Suprapubic skin (tissue), 4 donors: ENCODE measurements around the gene ABLIM2. TPM values are rescaled to one million over a fixed set of nuclear protein-coding genes. Genes with fewer than 3 reads are reported as not detected.

ENCODE experiments used
- DNase-seq, 2 donors: peaks; one replicate each; pipeline ENCODE4 v3.0.0-alpha.2; 2019; ENCODE audit warnings: low spot score in 2 of 2
- H3K27ac ChIP-seq: fragments of 200-600 bp; sonication (generic); one replicate; pipeline ENCODE4 v1.5.1; 2019
- H3K27me3 ChIP-seq: fragments of 200-600 bp; sonication (generic); one replicate; pipeline ENCODE4 v1.5.1; 2019
- H3K36me3 ChIP-seq: fragments of 200-600 bp; sonication (generic); one replicate; pipeline ENCODE4 v1.5.1; 2019
- H3K4me1 ChIP-seq: fragments of 200-600 bp; sonication (generic); one replicate; pipeline ENCODE4 v1.5.1; 2019
- H3K4me3 ChIP-seq: fragments of 200-600 bp; sonication (generic); one replicate; pipeline ENCODE4 v1.5.1; 2019; ENCODE audit warnings: mild to moderate bottlenecking
- H3K9me3 ChIP-seq: fragments of 200-600 bp; sonication (generic); one replicate; pipeline ENCODE4 v1.5.1; 2019
- CTCF ChIP-seq, 2 donors: fragments of 200-600 bp in 1 of 2; fragments of 450-650 bp in 1 of 2; sonication (generic) in 1 of 2; IDR thresholded peaks; one replicate each; pipeline ENCODE4 v1.5.1; 2016 to 2019; ENCODE audit warnings: antibody characterized with exemption in 2 of 2, mild to moderate bottlenecking in 1 of 2, moderate library complexity in 1 of 2
- EP300 ChIP-seq: sonication (generic); formaldehyde crosslinking; IDR thresholded peaks from one replicate; pipeline ENCODE4 v1.6.1; 2017; ENCODE audit warnings: antibody characterized with exemption
- POLR2A ChIP-seq, 2 donors: fragments of 450-650 bp; IDR thresholded peaks; one replicate each; pipeline ENCODE4 v1.6.1; 2017; ENCODE audit warnings: antibody characterized with exemption in 2 of 2, mild to moderate bottlenecking in 2 of 2, moderate library complexity in 2 of 2
- POLR2AphosphoS5 ChIP-seq, 3 donors: sonication (generic); formaldehyde crosslinking; IDR thresholded peaks; one replicate each; pipeline ENCODE4 v1.6.1; 2017; ENCODE audit warnings: antibody characterized with exemption in 3 of 3
- WGBS: methylation state at CpG from one replicate; pipeline ENCODE4 v1.1.5; 2018; 5-methylcytosine and 5-hydroxymethylcytosine counted together
- total RNA-seq, 4 donors: library from RNA; depleted of rRNA; stranded (reverse); fragments of >200 nt; gene quantifications; one replicate each; pipeline ENCODE4 v1.1.0, GENCODE V29; 2016

ABLIM2 gene
- total RNA-seq, 4 donors from 2014 or later = 11.2 to 16.9 (median 13.3) TPM

GRCh38 chr4:8133897-8134563 is 24.6 kb downstream of the ABLIM2 start:
- no peak overlapping the region for H3K4me3 ChIP-seq
- H3K27ac ChIP-seq = no peak overlapping the region
- peaks cover 10% of the 10 kb centered on the region for H3K27me3 ChIP-seq
- DNase-seq = no peak
- 56% methylated on average over 24 of the region's 26 CpGs for WGBS
- TF ChIP-seq POLR2A (IDR thresholded peaks at IDR 0.05) (no peak), CTCF (IDR thresholded peaks at IDR 0.05) (no peak), POLR2AphosphoS5 (IDR thresholded peaks at IDR 0.05) (no peak), EP300 (no peak)
- H3K36me3 ChIP-seq = no peaks in the 10 kb centered on the region
- no peaks in the 10 kb centered on the region for H3K4me1 ChIP-seq
- H3K9me3 ChIP-seq = no peaks in the 10 kb centered on the region

GRCh38 chr4:8132947-8133705 is 25.5 kb downstream of the ABLIM2 start:
- no peak for DNase-seq

GRCh38 chr4:8132400-8132799 is 26.2 kb downstream of the ABLIM2 start:
- H3K4me1 ChIP-seq = no peaks in the 10 kb centered on the region
- DNase-seq = no peak
- no peak overlapping the region for H3K4me3 ChIP-seq
- no peak overlapping the region for H3K27ac ChIP-seq
- H3K27me3 ChIP-seq = peaks cover 13% of the 10 kb centered on the region
- TF ChIP-seq POLR2A (IDR thresholded peaks at IDR 0.05) (no peak), POLR2AphosphoS5 (IDR thresholded peaks at IDR 0.05) (no peak), EP300 (no peak), CTCF (IDR thresholded peaks at IDR 0.05) (no peak)
- WGBS = 72% methylated on average over 7 of the region's 10 CpGs
- H3K36me3 ChIP-seq = no peaks in the 10 kb centered on the region
- H3K9me3 ChIP-seq = no peaks in the 10 kb centered on the region

More at GRCh38 chr4:8132947-8133705, 25.5 kb downstream of the ABLIM2 start:
- TF ChIP-seq CTCF (IDR thresholded peaks at IDR 0.05) (no peak), EP300 (no peak), POLR2AphosphoS5 (IDR thresholded peaks at IDR 0.05) (no peak), POLR2A (IDR thresholded peaks at IDR 0.05) (no peak)
- Histone ChIP-seq H3K27ac (no peak overlapping the region), H3K9me3 (no peaks in the 10 kb centered on the region), H3K4me3 (no peak overlapping the region), H3K4me1 (no peaks in the 10 kb centered on the region), H3K27me3 (peaks cover 10% of the 10 kb centered on the region), H3K36me3 (no peaks in the 10 kb centered on the region)
- 85% methylated on average over 27 of the region's 27 CpGs for WGBS

- no peak overlapping the region for H3K27ac ChIP-seq
- no peak for TF ChIP-seq EP300
- TF ChIP-seq POLR2A (IDR thresholded peaks at IDR 0.05) = no peak
- TF ChIP-seq CTCF (IDR thresholded peaks at IDR 0.05) = no peak
- no peak for TF ChIP-seq POLR2AphosphoS5 (IDR thresholded peaks at IDR 0.05)
- no peaks in the 10 kb centered on the region for H3K4me1 ChIP-seq
- 86% methylated on average over 6 of the region's 18 CpGs for WGBS
- H3K27me3 ChIP-seq = peaks cover 16% of the 10 kb centered on the region
- no peaks in the 10 kb centered on the region for H3K9me3 ChIP-seq
- H3K36me3 ChIP-seq = no peaks in the 10 kb centered on the region
- DNase-seq = no peak
- H3K4me3 ChIP-seq = no peak overlapping the region
Measured at GRCh38 chr4:8131826-8132225, 26.8 kb downstream of the ABLIM2 start.

- Histone ChIP-seq H3K27ac (no peak overlapping the region), H3K9me3 (no peaks in the 10 kb centered on the region), H3K27me3 (peaks cover 16% of the 10 kb centered on the region), H3K4me3 (no peak overlapping the region), H3K36me3 (no peaks in the 10 kb centered on the region), H3K4me1 (no peaks in the 10 kb centered on the region)
- TF ChIP-seq POLR2AphosphoS5 (IDR thresholded peaks at IDR 0.05) (no peak), EP300 (no peak), CTCF (IDR thresholded peaks at IDR 0.05) (no peak), POLR2A (IDR thresholded peaks at IDR 0.05) (no peak)
- 56% methylated on average over 8 of the region's 8 CpGs for WGBS
- no peak for DNase-seq
Measured at GRCh38 chr4:8131210-8131609, 27.4 kb downstream of the ABLIM2 start.
